Fibroblast of peridontal ligament (primary cell): ENCODE data around the gene TMEM88.
A peak's percentile ranks its signal among the peaks of the same experiment; 100 is the strongest.

Experiments
- DNase-seq: peaks from one replicate; pipeline ENCODE4 v3.0.0-alpha.2; 2010; ENCODE audit errors: extremely low read depth

The TMEM88 gene

GRCh38 chr17:7884581-7885366 is 29.9 kb downstream of the TMEM88 start:
- no peak for DNase-seq

GRCh38 chr17:7885367-7886226 is 30.7 kb downstream of the TMEM88 start:
- DNase-seq: no peak

DNA sequence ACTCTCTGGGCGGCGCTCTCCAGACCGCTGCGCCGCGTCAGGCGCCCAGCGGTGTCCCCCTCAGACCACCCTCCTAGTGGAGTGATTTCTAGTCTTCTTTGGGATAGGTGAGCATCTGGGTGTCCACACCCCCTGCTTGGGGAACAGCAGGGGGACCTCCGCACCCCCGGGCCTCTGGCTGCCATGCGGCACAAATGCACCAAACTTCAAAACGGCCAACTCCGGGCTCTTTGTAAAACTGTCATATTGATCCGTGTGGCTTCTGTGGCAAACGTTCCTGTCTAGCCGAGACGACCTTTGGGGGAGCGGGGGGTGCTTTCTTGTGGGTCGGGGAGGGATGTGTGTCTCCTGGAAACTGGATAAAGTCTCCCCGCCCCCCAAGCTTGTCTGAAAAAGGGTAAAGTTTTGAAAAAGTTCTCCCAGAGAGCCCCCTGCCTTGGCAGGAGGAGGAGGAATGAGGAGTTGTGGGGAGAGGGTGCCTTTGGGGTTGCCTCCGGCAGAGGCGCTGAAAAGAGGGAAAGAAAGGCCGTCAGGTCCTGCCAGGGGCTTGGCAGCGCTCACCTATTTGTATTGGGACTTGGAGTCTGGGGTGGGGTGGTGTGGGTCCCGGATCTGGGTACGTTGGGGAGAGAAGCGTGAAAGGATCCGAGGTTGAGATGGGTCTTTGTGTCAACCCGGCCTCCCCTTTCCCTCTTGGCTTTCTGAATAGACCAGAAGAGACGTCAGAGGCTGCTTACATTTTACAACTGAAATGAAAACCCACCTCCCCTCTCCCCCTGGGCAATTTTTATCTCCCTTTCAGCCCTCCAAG is 31.6 kb downstream of the TMEM88 start:
- peak; percentile 22 for DNase-seq

GRCh38 chr17:7887038-7887481 is 32.2 kb downstream of the TMEM88 start:
- no peak for DNase-seq

- peak; percentile 95 for DNase-seq
Observed at GRCh38 chr17:7887482-7888183, 32.8 kb downstream of the TMEM88 start.

GRCh38 chr17:7888184-7888920 is 33.5 kb downstream of the TMEM88 start, which contains the start of gene CHD3:
Gene CHD3, plus strand, starts transcription at chr17:7888789. Its CDS starts 212 bp downstream, at chr17:7889001.
- DNase-seq: peak; percentile 10

DNA sequence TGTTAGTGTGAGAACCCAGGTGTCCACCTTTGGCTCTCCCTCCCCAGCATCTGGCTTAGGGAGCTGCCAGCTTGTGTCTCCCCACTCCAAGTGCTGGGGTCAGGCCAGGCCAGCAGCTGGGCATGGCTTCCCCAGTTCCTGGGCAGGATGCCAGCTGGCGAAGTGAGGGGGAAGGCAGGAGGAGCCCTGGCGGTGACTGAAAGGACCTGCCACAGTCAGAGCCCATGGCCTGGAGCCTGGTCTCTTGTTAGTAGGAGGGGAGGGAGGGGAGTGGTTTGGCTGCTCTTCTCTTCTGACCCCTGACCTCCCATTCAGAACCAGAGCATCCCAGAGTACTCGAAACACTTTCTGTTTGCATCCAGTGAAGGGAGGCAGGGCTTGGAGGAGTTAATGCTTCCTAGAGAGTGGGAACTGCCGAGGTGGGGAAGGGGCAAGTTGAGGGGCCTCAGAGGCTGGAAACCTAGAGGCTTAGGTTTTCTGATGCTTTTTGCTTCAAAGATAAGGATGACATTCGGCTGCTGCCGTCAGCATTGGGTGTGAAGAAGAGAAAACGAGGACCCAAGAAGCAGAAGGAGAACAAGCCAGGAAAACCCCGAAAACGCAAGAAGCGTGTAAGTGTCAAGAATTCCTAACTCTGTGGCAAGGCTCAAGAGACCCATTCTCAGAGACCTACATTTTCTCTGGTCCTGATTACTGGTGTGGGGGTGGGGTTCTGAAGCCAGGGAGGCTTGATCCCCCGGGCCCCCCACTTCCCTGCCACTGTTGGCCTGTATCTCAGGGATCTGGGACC is 34.5 kb downstream of the TMEM88 start:
- DNase-seq: peak; percentile 93

GRCh38 chr17:7893187-7893880 is 38.5 kb downstream of the TMEM88 start:
- DNase-seq: no peak

DNA sequence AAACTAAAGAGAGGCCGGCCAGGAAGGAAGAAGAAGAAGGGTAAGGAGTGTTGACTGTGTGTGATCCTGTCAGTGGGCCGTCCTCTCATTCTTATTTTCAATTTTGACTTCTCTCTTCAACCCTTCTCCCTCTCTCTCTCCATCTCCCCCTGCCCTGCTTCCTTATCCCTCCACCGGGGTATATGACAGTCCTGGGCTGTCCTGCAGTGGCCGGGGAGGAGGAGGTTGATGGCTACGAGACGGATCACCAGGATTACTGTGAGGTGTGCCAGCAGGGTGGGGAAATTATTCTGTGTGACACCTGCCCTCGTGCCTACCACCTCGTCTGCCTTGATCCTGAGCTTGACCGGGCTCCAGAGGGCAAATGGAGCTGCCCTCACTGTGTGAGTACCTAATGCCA is 39.4 kb downstream of the TMEM88 start:
- no peak for DNase-seq

DNA sequence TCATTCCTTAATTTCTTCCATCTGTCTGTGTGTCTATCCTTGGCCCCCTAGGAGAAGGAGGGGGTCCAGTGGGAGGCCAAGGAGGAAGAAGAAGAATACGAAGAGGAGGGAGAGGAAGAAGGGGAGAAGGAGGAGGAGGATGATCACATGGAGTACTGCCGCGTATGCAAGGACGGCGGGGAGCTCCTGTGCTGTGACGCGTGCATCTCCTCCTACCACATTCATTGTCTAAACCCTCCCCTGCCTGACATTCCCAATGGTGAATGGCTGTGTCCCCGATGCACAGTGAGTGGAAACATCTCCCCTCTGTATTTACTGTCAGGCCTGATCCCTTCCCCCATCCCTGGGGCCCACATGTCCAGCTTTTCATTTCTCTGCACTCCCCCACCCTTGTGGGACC is 40.0 kb downstream of the TMEM88 start:
- DNase-seq: no peak

DNA sequence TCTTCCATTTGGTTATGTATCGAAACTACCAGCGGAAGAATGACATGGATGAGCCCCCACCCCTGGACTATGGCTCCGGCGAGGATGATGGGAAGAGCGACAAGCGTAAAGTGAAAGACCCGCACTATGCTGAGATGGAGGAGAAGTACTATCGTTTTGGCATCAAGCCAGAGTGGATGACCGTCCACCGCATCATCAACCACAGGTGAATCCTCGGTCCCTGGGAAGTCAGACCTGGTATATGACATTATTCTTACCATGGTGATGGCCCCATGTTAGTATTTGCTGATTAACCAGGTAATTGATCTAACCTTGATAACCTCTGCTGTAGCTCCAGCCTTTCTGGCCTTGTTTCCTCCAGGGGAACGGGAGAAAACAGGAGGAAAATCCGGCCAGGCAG is 42.2 kb downstream of the TMEM88 start:
- no peak for DNase-seq

GRCh38 chr17:7897773-7898172 is 42.9 kb downstream of the TMEM88 start:
- peak; percentile 86 for DNase-seq

GRCh38 chr17:7903154-7904103 is 48.6 kb downstream of the TMEM88 start:
- no peak for DNase-seq
